ENCODE measurements around the gene CCDC87. TPM values are rescaled to one million over a fixed set of nuclear protein-coding genes. Genes with fewer than 3 reads are reported as not detected.

Gene CCDC87
- total and polyA plus RNA-seq, 2 donors (not counting 3 experiments of a cell fraction or from before 2014, with no cell fraction given) = 0.06 to 0.22 TPM

GRCh38 chr11:66637557-66638176 is 44.8 kb upstream of the CCDC87 start:
- no peak for DNase-seq (ENCODE audit: low read depth, low spot score)

DNA sequence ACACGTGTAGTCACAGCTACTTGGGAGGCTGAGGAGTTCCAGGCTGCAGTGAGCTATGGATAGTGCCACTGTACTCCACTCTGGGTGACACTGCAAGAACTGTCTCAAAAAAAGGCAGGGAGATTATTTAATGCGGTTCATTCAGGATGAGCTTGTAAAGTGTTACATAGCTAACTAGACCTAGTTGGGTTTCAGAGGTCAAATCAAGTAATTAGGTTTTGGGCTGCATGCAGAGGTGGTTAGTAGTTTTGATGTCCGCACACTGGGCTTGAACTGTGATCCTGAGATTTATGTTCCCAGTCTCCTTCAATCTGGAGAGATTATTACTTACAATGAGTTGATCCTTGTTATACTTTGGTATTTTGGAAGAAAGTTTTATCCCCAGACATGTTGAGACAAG is 43.5 kb upstream of the CCDC87 start:
- H4K20me1 ChIP-seq (replicated peaks; ENCODE audit: control insufficient read depth, extremely low read depth, insufficient read depth, low read length) = peaks cover 14% of the 10 kb centered on the region
- no peak overlapping the region for H3K4me3 ChIP-seq (replicated peaks in 1 of 3; ENCODE audit: insufficient read depth in 1 of 3, low read depth in 1 of 3, low read length in 3 of 3)
- dilution Hi-C loops (cut with MboI; ENCODE audit: extremely low pct_ligation_motif_present, low sequenced_read_pairs) = no loop called here
- H3K9me3 ChIP-seq (replicated peaks; ENCODE audit: control insufficient read depth, insufficient read depth, low read length) = no peaks in the 10 kb centered on the region
- ChIA-PET CTCF (interaction anchor here (0.7 to 1.3 kb wide), 2 partner anchors 9 to 42 kb away, joined by 3 to 5 read pairs; no protein-coding TSS in a partner anchor), POLR2A (no interaction called here)
- no peak for TF ChIP-seq GATA2 (IDR thresholded peaks at IDR 0.05; ENCODE audit: insufficient read depth, insufficient read length, low read depth, low read length)
- TF ChIP-seq, protein P1, sequence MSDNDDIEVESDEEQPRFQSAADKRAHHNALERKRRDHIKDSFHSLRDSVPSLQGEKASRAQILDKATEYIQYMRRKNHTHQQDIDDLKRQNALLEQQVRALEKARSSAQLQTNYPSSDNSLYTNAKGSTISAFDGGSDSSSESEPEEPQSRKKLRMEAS (IDR thresholded peaks at IDR 0.05; ENCODE audit: insufficient read depth, insufficient read length) = no peak
- TF ChIP-seq FOS (IDR thresholded peaks at IDR 0.05; ENCODE audit: borderline replicate concordance, insufficient read depth, low read length) = no peak
- no peak for TF ChIP-seq EZH2 (IDR thresholded peaks at IDR 0.05; ENCODE audit: borderline replicate concordance, low read depth, low read length, severe bottlenecking)
- no peak for TF ChIP-seq POLR2A (IDR thresholded peaks at IDR 0.05; ENCODE audit: low read depth, low read length)
- no peak for TF ChIP-seq JUN (IDR thresholded peaks at IDR 0.05; ENCODE audit: borderline replicate concordance, insufficient read depth, insufficient read length, low read depth)
- TF ChIP-seq POLR2AphosphoS5 (IDR thresholded peaks at IDR 0.05; ENCODE audit: insufficient read depth, low read depth, low read length) = no peak
- TF ChIP-seq MYC (IDR thresholded peaks at IDR 0.05; ENCODE audit: low read depth, low read length) = no peak
- TF ChIP-seq CTCF (IDR thresholded peaks at IDR 0.05; ENCODE audit: extremely low read depth in 1 of 2, insufficient read depth in 1 of 2, low read depth in 1 of 2, low read length in 2 of 2) = no peak
- H3K27me3 ChIP-seq (ENCODE audit: control insufficient read depth in 2 of 2, insufficient read depth in 2 of 2, low read length in 2 of 2) = no peaks in the 10 kb centered on the region
- no peaks in the 10 kb centered on the region for H3K9me1 ChIP-seq (replicated peaks; ENCODE audit: control insufficient read depth, extremely low read depth, insufficient read depth, low read length)
- H3K27ac ChIP-seq (ENCODE audit: insufficient read depth, low read depth, low read length) = no peak overlapping the region
- intact Hi-C loops (cut with micrococcal nuclease) = no loop called here
- DNase-seq (ENCODE audit: low read depth, low spot score) (no peak), FAIRE-seq (no peak)
- H3K79me2 ChIP-seq (ENCODE audit: control insufficient read depth, insufficient read depth, low read length) = peaks cover 87% of the 10 kb centered on the region
- peaks cover 28% of the 10 kb centered on the region for H3K4me1 ChIP-seq (ENCODE audit: control insufficient read depth, extremely low read depth, insufficient read depth, low read length)
- no peak overlapping the region for H2AFZ ChIP-seq (ENCODE audit: low read depth, low read length)
- no TSS peak for BruUV-seq (replicated peaks)
- H3K4me2 ChIP-seq (ENCODE audit: insufficient read depth, low read length) = no peak overlapping the region
- H3K9ac ChIP-seq (replicated peaks; ENCODE audit: extremely low read depth, insufficient read depth, low read length) = no peak overlapping the region
- peaks cover 6 to 13% of the 10 kb centered on the region in 2 experiments for H3K36me3 ChIP-seq (ENCODE audit: control insufficient read depth in 2 of 2, extremely low read depth in 1 of 2, insufficient read depth in 2 of 2, low read length in 2 of 2)

More at GRCh38 chr11:66637557-66638176, 44.8 kb upstream of the CCDC87 start:
- peak overlapping the region; percentile 66 for H2AFZ ChIP-seq (ENCODE audit: low read depth, low read length)
- peak overlapping the region; percentile 27 for H3K27ac ChIP-seq (ENCODE audit: insufficient read depth, low read depth, low read length)
- dilution Hi-C loops (cut with MboI; ENCODE audit: extremely low pct_ligation_motif_present, low sequenced_read_pairs) = no loop called here
- BruUV-seq (replicated peaks) = TSS peak; percentile 94
- peaks cover 41% of the 10 kb centered on the region for H3K4me1 ChIP-seq (ENCODE audit: control insufficient read depth, extremely low read depth, insufficient read depth, low read length)
- peak overlapping the region; percentile 26 to 50 (median 34) for H3K4me3 ChIP-seq (replicated peaks in 1 of 3; ENCODE audit: insufficient read depth in 1 of 3, low read depth in 1 of 3, low read length in 3 of 3)
- ChIA-PET CTCF (interaction anchor here (0.7 to 3.4 kb wide), 17 partner anchors 9 to 220 kb away, joined by 3 to 32 read pairs (median 3); partner anchors contain the start of genes CCDC87, CCS, MRPL11 and RBM4B), POLR2A (interaction anchor here (0.6 to 1.9 kb wide), 11 partner anchors 11 to 158 kb away, joined by 3 to 27 read pairs (median 4); partner anchors contain the start of genes CTSF, DPP3, RBM14 and RBM4B)
- no peak for FAIRE-seq
- no peaks in the 10 kb centered on the region for H3K27me3 ChIP-seq (ENCODE audit: control insufficient read depth in 2 of 2, insufficient read depth in 2 of 2, low read length in 2 of 2)
- intact Hi-C loops (cut with micrococcal nuclease) = loop anchor here (1.0 kb wide), 3 partner anchors 21 to 44 kb away; partner anchors contain the start of genes CCDC87, CCS, RBM14 and RBM4B
- H4K20me1 ChIP-seq (replicated peaks; ENCODE audit: control insufficient read depth, extremely low read depth, insufficient read depth, low read length) = peaks cover 23% of the 10 kb centered on the region
- H3K36me3 ChIP-seq (ENCODE audit: control insufficient read depth in 2 of 2, extremely low read depth in 1 of 2, insufficient read depth in 2 of 2, low read length in 2 of 2) = peaks cover 6 to 17% of the 10 kb centered on the region in 2 experiments
- TF ChIP-seq MYC (IDR thresholded peaks at IDR 0.05; ENCODE audit: low read depth, low read length) (no peak), POLR2A (IDR thresholded peaks at IDR 0.05; ENCODE audit: low read depth, low read length) (no peak), POLR2AphosphoS5 (IDR thresholded peaks at IDR 0.05; ENCODE audit: insufficient read depth, low read depth, low read length) (no peak), JUN (IDR thresholded peaks at IDR 0.05; ENCODE audit: borderline replicate concordance, insufficient read depth, insufficient read length, low read depth) (no peak), FOS (IDR thresholded peaks at IDR 0.05; ENCODE audit: borderline replicate concordance, insufficient read depth, low read length) (no peak)
- TF ChIP-seq, protein P1 (IDR thresholded peaks at IDR 0.05; ENCODE audit: insufficient read depth, insufficient read length) = no peak
- no peaks in the 10 kb centered on the region for H3K9me1 ChIP-seq (replicated peaks; ENCODE audit: control insufficient read depth, extremely low read depth, insufficient read depth, low read length)
- no peaks in the 10 kb centered on the region for H3K9me3 ChIP-seq (replicated peaks; ENCODE audit: control insufficient read depth, insufficient read depth, low read length)
- H3K4me2 ChIP-seq (ENCODE audit: insufficient read depth, low read length) = peak overlapping the region; percentile 83
- no peak overlapping the region for H3K9ac ChIP-seq (replicated peaks; ENCODE audit: extremely low read depth, insufficient read depth, low read length)
- peaks cover 87% of the 10 kb centered on the region for H3K79me2 ChIP-seq (ENCODE audit: control insufficient read depth, insufficient read depth, low read length)
